Effector memory CD4-positive, alpha-beta T cell (primary cell): ENCODE data around the gene DSC3.

ENCODE experiments used
- DNase-seq, 3 donors: peaks; one replicate each; pipeline ENCODE4 v3.0.0-alpha.2; 2020
- H3K27ac ChIP-seq: 2 replicates; pipeline ENCODE4 v1.7.0; 2013; ENCODE audit warnings: mild to moderate bottlenecking, low read length, moderate library complexity; ENCODE audit not compliant: insufficient read depth, poor library complexity, severe bottlenecking
- H3K27me3 ChIP-seq: replicated peaks from 2 replicates; pipeline ENCODE4 v1.7.0; 2013; ENCODE audit warnings: mild to moderate bottlenecking, low read length; ENCODE audit not compliant: insufficient read depth, control insufficient read depth, poor library complexity, severe bottlenecking
- H3K36me3 ChIP-seq: 2 replicates; pipeline ENCODE4 v1.7.0; 2013; ENCODE audit warnings: mild to moderate bottlenecking, low read length, moderate library complexity; ENCODE audit not compliant: control insufficient read depth, insufficient read depth
- H3K4me1 ChIP-seq: 2 replicates; pipeline ENCODE4 v1.7.0; 2013; ENCODE audit warnings: low read length, mild to moderate bottlenecking; ENCODE audit not compliant: control insufficient read depth, insufficient read depth, poor library complexity, severe bottlenecking
- H3K4me3 ChIP-seq: 2 replicates; pipeline ENCODE4 v1.7.0; 2013; ENCODE audit warnings: low read length, low read depth, mild to moderate bottlenecking; ENCODE audit not compliant: insufficient read depth, poor library complexity, severe bottlenecking
- H3K9me3 ChIP-seq: 2 replicates; pipeline ENCODE4 v1.7.0; 2013; ENCODE audit warnings: mild to moderate bottlenecking, low read length, moderate library complexity; ENCODE audit not compliant: control insufficient read depth
- total RNA-seq, 3 donors: gene quantifications; one replicate each; lab custom pipeline; 2026; lab: John Stamatoyannopoulos, UW

The DSC3 gene
- total RNA-seq = 0 reads per million in 3 donors

DNA sequence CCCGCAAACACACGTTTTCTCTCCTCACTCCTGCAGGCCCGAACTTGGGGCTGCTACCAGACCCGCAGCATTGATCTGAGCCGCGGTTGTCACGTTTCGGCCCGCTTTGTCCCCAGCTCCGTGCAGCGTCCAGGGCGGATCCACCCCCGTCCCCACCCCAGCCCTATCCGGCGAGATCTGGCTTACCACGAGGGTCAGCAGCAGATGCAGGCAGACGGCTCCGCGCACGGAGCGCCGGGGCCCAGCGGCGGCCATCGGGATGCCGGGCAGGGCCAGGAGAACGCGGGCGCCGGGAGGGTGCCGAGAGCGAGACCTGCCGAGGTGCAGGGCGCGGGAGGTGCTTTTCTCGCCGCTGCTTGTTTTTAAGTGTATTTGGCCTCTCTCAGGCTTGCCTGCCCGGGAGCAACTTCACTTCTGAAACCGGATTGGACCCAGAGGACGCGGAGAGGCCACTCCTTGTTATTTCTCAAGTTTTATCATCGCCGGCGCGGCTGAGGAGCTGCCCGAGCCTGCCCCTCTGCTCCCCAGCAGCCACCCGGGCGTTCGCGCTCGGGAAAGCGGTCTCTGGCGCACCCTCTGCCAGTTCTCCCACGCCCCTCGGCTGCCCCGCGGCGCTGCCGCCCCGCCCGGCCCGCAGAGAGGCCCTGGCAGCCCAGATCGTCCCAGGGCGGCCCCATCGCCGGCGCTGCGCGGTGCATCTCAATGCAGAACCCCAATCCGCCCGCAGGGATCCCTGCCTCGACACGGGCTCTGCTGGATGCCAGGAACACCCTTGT, at the start of gene DSC3:
TSS of gene DSC3 (minus strand) at position 337 of the 776 bp plus-strand sequence. CDS start at position 255, 82 bp downstream.
- no peaks in the 10 kb centered on the region for H3K27me3 ChIP-seq
- H3K9me3 ChIP-seq = no peaks in the 10 kb centered on the region
- H3K27ac ChIP-seq = no peak within 1 kb of the TSS
- no peaks in the 10 kb centered on the region for H3K4me1 ChIP-seq
- H3K36me3 ChIP-seq = no peaks in the 10 kb centered on the region
- no peak for DNase-seq
- H3K4me3 ChIP-seq = no peak within 1 kb of the TSS

GRCh38 chr18:31091350-31091749, 48.8 kb upstream of the DSC3 start:
- no peak overlapping the region for H3K4me3 ChIP-seq
- H3K36me3 ChIP-seq = no peaks in the 10 kb centered on the region
- no peaks in the 10 kb centered on the region for H3K9me3 ChIP-seq
- H3K27ac ChIP-seq = no peak overlapping the region
- DNase-seq = no peak
- no peaks in the 10 kb centered on the region for H3K4me1 ChIP-seq
- no peaks in the 10 kb centered on the region for H3K27me3 ChIP-seq

GRCh38 chr18:31088532-31088931, 46.0 kb upstream of the DSC3 start:
- Histone ChIP-seq H3K9me3 (no peaks in the 10 kb centered on the region), H3K27me3 (no peaks in the 10 kb centered on the region), H3K4me3 (no peak overlapping the region), H3K27ac (no peak overlapping the region), H3K4me1 (no peaks in the 10 kb centered on the region), H3K36me3 (no peaks in the 10 kb centered on the region)
- DNase-seq = no peak

DNA sequence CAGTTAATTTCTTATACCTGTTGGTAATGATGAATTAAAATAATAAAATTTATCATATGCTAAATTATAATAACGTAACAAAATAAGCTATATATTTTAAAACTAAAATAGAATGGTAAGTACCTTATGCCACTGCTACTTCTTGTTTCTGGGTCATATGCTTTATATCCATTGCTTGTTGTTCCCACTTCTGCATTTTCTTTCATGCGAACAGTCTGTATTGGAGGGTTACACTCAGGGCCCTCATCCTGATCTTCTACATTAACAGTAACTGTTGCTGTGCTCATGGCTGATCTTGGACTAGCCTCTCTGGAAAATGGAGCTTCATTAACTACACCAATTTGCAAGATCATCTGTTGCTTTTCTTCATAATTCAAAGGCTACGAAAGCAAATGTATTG, 37.4 kb upstream of the DSC3 start:
- DNase-seq = no peak
- Histone ChIP-seq H3K27ac (no peak overlapping the region), H3K4me3 (no peak overlapping the region), H3K36me3 (no peaks in the 10 kb centered on the region), H3K9me3 (no peaks in the 10 kb centered on the region), H3K4me1 (no peaks in the 10 kb centered on the region), H3K27me3 (no peaks in the 10 kb centered on the region)

GRCh38 chr18:31077878-31078277, 35.3 kb upstream of the DSC3 start:
- no peaks in the 10 kb centered on the region for H3K36me3 ChIP-seq

DNA sequence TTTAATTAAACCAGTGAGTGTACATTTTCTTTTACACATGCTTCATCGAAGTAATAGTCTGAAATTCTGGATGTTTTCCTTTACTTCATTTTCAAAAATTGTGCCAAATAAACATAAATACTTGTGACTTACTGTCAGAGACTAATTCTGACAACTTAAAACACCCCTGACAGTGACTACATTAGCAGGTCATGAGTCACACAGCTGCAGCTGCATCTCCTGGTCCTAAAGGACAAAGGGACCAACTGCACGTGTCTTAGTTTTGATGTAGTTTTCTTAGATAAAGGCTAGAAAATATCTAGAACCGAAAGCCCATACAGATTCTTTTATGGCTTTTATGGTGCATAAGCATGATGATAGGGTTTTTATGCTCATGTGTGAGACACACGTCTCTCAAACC, 29.6 kb upstream of the DSC3 start:
- H3K4me3 ChIP-seq = no peak overlapping the region
- H3K36me3 ChIP-seq = no peaks in the 10 kb centered on the region

More at GRCh38 chr18:31077878-31078277, 35.3 kb upstream of the DSC3 start:
- H3K4me3 ChIP-seq = no peak overlapping the region
- H3K27me3 ChIP-seq = no peaks in the 10 kb centered on the region
- H3K4me1 ChIP-seq = no peaks in the 10 kb centered on the region
- no peak overlapping the region for H3K27ac ChIP-seq
- no peaks in the 10 kb centered on the region for H3K9me3 ChIP-seq
- DNase-seq = no peak

GRCh38 chr18:31070206-31070605, 27.7 kb upstream of the DSC3 start:
- H3K27me3 ChIP-seq = no peaks in the 10 kb centered on the region
- no peaks in the 10 kb centered on the region for H3K4me1 ChIP-seq
- no peaks in the 10 kb centered on the region for H3K9me3 ChIP-seq
- H3K4me3 ChIP-seq = no peak overlapping the region
- H3K36me3 ChIP-seq = no peaks in the 10 kb centered on the region
- no peak overlapping the region for H3K27ac ChIP-seq
- no peak for DNase-seq

More for the DNA sequence above, 29.6 kb upstream of the DSC3 start:
- no peak for DNase-seq
- Histone ChIP-seq H3K4me1 (no peaks in the 10 kb centered on the region), H3K27me3 (no peaks in the 10 kb centered on the region), H3K9me3 (no peaks in the 10 kb centered on the region), H3K27ac (no peak overlapping the region)

DNA sequence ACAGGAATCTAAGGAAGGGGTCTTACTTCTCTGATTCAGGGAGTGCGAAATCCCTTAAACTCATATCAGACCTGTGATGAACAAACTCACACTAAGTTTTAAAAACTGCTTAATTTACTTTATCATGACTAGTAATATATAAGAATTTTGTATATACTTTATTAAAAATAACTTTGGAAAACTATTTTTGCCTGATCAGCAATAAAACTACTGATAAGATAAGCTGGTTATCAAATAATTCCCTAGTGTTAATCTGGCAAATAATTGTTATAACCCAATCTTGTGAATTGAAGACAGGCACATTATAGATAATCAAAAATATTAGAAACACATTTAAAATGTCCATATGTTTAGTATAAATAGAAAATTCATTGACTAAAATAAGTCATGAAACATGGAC, 23.7 kb upstream of the DSC3 start:
- H3K27ac ChIP-seq = no peak overlapping the region
- H3K4me1 ChIP-seq = no peaks in the 10 kb centered on the region
- no peaks in the 10 kb centered on the region for H3K36me3 ChIP-seq
- H3K4me3 ChIP-seq = no peak overlapping the region
- DNase-seq = no peak
- H3K27me3 ChIP-seq = no peaks in the 10 kb centered on the region
- no peaks in the 10 kb centered on the region for H3K9me3 ChIP-seq

GRCh38 chr18:31065036-31065773, 22.7 kb upstream of the DSC3 start:
- no peak for DNase-seq
- H3K4me1 ChIP-seq = no peaks in the 10 kb centered on the region
- H3K4me3 ChIP-seq = no peak overlapping the region
- no peaks in the 10 kb centered on the region for H3K27me3 ChIP-seq
- H3K9me3 ChIP-seq = no peaks in the 10 kb centered on the region
- no peak overlapping the region for H3K27ac ChIP-seq
- no peaks in the 10 kb centered on the region for H3K36me3 ChIP-seq

GRCh38 chr18:31064130-31064529, 21.6 kb upstream of the DSC3 start:
- Histone ChIP-seq H3K4me1 (no peaks in the 10 kb centered on the region), H3K4me3 (no peak overlapping the region), H3K36me3 (no peaks in the 10 kb centered on the region), H3K27ac (no peak overlapping the region), H3K9me3 (no peaks in the 10 kb centered on the region), H3K27me3 (no peaks in the 10 kb centered on the region)
- DNase-seq = no peak
